ENCODE data around the gene NR1I3.

DNA sequence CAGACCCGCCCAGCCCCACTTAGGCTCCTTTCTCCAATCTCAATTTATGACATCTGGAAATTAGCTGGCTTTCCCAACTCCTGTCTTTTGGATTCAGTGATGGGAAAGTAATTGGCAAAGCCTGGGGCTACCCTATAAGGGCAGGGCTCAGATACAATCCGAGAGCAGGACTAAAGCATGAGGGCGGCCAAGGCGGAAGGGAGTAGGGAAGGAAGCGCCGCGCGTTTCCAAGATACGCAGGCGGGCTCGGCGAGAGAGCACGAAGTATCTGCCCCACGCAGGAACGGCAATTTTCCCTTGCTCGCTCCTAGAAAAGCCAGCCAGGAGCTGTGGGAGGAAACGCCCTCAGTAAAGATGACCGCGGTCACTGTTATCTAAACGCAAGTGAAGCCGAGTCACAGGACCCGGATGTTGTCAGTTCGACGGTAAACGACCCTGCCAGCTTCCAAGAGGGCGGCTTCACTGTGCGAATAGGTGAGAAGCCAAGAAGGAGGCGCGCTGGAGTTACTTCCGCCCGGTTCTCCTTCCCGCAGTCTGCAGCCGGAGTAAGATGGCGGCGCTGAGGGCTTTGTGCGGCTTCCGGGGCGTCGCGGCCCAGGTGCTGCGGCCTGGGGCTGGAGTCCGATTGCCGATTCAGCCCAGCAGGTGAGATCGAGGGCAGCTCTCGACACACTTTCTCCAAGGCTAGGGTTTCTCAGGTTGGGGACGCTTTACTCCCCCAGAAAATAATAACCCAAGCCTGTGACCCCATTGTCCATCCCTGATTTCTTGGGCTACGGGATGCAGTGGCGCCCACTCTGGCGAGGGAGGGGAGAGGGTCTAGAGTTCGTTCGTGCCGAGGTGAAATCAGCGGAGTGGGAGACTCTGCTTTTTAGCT, 35.9 kb downstream of the NR1I3 start, which contains the start of gene NDUFS2:
- TF ChIP-seq CTCF (IDR thresholded peaks at IDR 0.05; ENCODE audit: low read depth, low read length) = peak; percentile 34
- peak; percentile 63; the same call in 1 of the 2 replicates for TF ChIP-seq MAX (IDR thresholded peaks at IDR 0.05; ENCODE audit: low read depth, low read length)
- TF ChIP-seq POLR2A (IDR thresholded peaks at IDR 0.05; ENCODE audit: extremely low read depth, insufficient read length) = peak; percentile 77
- TF ChIP-seq MYC (IDR thresholded peaks at IDR 0.05; ENCODE audit: low read depth, low read length) = peak; percentile 54
